Measurements from ENCODE around the gene MYEF2. TPM values are rescaled to one million over a fixed set of nuclear protein-coding genes. Genes with fewer than 3 reads are reported as not detected.

MYEF2 gene, protein sequence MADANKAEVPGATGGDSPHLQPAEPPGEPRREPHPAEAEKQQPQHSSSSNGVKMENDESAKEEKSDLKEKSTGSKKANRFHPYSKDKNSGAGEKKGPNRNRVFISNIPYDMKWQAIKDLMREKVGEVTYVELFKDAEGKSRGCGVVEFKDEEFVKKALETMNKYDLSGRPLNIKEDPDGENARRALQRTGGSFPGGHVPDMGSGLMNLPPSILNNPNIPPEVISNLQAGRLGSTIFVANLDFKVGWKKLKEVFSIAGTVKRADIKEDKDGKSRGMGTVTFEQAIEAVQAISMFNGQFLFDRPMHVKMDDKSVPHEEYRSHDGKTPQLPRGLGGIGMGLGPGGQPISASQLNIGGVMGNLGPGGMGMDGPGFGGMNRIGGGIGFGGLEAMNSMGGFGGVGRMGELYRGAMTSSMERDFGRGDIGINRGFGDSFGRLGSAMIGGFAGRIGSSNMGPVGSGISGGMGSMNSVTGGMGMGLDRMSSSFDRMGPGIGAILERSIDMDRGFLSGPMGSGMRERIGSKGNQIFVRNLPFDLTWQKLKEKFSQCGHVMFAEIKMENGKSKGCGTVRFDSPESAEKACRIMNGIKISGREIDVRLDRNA
- 10 to 100 TPM; 22.6 to 26.0 TPM for total RNA-seq

DNA sequence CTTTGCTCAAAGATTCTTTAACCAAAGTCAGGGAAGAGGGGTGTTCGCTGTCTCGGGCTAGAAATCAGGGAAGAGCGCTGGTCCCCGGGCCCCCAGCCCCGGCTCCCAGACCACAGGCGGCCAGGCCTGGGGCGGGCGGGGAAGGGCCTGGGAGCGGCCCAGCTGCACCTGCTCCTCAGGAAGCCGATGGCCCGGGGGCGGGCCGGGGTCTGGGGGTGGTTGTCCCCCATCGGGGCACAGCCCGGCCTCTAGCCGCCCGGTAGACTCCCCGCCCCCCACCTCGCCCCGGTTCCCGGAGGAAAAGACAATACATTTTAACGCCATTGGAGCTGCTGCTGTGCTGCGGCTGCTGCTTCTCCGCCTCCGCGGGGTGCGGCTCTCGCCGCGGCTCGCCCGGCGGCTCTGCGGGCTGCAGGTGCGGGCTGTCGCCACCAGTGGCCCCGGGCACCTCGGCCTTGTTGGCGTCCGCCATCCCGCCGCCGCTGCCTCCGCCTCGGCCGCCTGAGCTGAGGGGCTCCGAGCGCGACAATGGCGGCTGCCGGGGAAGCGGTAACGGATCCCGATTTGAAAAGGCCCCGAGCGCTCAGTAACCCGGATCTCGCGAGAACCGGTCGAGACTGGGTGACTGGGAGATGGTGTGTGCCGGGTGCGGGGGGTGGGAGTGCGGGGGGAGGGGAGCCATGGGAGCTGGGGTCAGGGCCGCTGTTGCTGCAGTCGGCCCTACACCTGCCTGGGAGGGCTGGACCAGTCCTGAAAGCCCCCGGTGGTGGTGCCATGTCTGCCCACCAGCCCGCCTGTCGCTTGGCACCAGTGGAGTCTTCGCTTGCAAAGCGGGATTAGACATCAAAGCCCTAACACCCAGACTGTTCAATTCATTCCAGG, at the start of gene MYEF2:
Gene MYEF2, minus strand, starts transcription at position 530 of the 882 bp plus-strand sequence. Its CDS starts 58 bp downstream, at position 472.

DNA sequence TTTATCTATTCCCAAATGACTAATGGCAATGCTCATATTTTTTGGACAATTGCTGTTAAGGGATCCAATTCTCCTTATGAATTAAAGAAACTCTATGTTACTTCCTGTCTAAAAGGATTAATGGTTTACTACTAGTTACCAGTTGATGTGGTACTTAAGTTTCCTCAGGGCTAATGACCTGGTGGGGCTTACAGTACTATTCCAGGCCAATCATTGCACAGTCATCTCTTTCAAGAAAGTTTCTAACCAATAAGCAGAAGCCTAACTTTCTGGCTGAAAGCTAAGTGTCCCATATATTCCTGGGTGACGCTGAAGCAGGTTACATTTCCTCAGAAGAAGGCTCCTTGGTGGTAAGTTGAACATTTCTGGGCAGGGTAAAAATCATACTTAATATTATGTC, 27.9 kb upstream of the MYEF2 start, which contains the start of gene SLC12A1:
Gene SLC12A1, plus strand, starts transcription at position 322 of the 400 bp plus-strand sequence. CDS start 1,418 bp downstream, outside the sequence.

DNA sequence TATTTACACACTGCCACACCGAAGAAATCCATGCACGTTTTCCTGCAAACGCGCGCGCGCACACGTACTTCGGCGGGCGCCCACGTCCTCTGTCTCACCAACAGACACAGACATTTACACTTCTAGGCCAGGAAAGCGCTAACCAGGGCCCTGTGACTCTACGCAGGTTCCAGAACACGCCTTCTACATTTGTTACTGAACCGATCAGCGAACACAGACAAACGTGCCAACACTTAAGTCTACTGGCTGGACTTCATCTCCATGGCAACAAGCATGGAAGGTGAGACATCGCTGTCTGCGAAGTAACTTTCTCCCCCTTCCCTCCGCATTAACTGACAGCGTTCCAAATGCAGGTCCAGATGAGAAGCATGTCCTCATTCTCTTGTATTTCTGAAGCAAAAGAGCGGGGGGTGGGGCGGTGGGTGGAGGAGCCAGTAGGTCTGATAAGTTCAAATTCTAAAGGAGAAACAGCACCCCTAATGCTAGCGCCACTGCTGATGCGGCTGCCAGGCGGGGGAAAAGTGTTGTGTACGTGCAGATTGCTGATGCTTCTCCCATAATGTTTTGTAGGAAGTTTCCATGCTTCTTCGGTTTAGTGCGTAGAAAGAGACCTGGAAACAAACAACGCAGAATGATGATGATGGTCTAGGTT, 13.6 kb upstream of the MYEF2 start, which contains the start of gene CTXN2:
Gene CTXN2, plus strand, starts transcription at position 92 of the 652 bp plus-strand sequence. CDS start 9,636 bp downstream, outside the sequence.

DNA sequence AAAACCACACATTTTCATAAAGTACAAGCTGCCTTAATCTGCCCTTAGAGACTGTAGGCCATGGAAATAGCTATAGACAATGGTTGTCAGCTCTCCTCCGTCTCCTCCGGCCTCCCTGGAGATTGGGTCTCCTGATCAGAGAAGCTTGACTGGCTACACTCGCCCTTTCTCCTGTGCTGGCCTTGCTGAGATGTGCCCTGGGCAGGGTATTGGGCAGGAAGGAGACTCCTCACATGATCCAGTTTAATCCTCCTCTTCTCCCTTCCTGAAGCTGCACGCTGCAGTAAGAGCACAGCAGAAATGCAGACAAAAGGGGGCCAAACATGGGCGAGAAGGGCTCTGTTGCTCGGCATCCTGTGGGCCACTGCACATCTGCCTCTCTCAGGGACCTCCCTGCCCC, 57.4 kb downstream of the MYEF2 start, which contains the start of gene SLC24A5:
Gene SLC24A5, plus strand, starts transcription at position 246 of the 400 bp plus-strand sequence. Its CDS starts 55 bp downstream, at position 301.

Other genes with a start within 250 kb of the MYEF2 start
- gene SLC24A5, start 57.3 kb downstream of the MYEF2 start, total RNA-seq: not detected
- gene CTXN2, start 13.4 kb upstream of the MYEF2 start, total RNA-seq: not detected
- not detected for gene SLC12A1, start 28.0 kb upstream of the MYEF2 start, total RNA-seq
- gene DUT, start 153.1 kb upstream of the MYEF2 start, total RNA-seq: 100 to 1,000 TPM; 213 to 219 TPM

Data from activated naive CD4-positive, alpha-beta T cell treated with anti-CD3 and anti-CD28 coated beads, Interleukin-2, amount 10 ng/mL, durations not matched to agents 5 hours and 36 hours (primary cell).